DMS153 treated with DMSO at 0.1 percent for 48 hours (cell line): ENCODE measurements around the gene MCOLN1.

Source experiments
- DNase-seq: peaks from one replicate; lab custom pipeline; 2025; ENCODE audit not compliant: unreplicated experiment; lab: John Stamatoyannopoulos, UW

Gene MCOLN1

DNA sequence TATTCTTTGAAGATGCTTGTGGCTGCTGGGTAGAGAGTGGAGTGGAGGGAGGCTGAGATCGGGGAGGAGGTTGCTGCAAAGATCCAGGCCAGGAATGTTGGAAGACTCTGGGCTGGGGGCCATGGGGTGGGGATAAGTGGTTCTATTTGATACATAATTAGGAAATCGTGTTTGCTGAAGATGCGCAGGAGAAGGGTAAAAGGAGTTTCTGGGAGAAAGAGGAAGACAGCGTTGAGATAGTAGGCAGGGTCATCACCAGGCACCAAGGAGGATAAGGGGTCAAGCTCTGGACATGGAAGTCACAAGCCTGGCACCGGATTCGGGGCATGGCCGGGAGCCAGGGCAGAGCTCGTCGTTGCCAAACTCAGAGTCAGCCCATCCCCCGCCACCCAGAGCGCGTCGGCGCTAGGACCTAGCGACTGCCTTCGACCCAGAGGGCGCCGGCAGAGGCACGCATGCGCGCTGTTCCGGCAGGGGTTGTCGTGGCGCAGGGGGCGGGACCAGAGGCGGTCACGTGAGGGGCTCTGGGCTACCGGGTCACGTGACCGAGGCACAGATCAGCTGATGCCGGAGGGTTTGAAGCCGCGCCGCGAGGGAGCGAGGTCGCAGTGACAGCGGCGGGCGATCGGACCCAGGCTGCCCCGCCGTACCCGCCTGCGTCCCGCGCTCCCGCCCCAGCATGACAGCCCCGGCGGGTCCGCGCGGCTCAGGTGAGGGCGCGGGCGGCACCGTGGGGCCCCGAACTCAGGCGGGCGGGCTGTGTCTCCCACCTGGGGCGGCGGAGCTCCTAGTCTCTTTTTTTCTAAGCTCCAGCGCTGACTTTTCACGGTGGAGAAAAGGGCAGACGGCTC lies at the start of gene MCOLN1:
Gene MCOLN1, plus strand, starts transcription at position 553 of the 851 bp plus-strand sequence. Its CDS starts 127 bp downstream, at position 680.
- peak; percentile 91 for DNase-seq

DNA sequence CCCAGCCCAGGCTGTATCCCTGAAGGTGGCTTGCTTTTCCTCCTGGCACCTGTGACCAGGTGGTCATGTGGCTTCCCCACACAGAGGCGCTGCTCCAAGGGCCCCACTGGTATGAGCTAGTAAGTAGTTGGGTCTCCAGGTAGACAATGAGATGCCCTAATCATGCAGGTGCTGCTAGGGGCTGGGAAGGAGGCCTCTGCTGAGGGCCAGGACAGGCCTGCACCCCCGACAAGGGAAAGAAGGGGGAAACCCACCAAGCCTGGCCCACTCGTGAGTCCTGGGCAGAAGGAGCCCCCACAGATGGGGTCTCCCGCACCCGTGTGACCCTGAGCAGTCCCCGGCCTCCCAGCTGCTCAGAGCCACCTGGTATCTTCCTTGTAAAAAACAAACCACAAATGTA lies 46.8 kb upstream of the MCOLN1 start:
- no peak for DNase-seq

DNA sequence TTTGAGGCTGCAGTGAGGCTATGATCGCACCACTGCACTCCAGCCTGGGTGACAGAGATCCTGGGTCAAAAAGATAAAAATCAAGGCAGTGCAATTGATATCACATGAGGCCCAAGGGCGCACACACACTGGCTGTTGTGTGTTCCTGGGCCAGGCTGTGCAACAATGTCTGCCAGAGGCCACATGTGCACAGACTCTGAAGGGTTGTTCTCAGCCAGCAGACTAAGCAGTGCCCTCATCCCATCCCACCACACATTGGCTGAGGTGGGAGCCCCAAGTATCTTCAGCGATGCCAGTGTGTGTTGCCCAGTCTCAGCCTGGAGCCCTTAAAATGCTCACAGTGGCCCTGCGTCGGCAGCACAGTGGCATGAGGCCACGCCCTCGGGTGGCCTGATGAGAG lies 46.2 kb upstream of the MCOLN1 start:
- no peak for DNase-seq

DNA sequence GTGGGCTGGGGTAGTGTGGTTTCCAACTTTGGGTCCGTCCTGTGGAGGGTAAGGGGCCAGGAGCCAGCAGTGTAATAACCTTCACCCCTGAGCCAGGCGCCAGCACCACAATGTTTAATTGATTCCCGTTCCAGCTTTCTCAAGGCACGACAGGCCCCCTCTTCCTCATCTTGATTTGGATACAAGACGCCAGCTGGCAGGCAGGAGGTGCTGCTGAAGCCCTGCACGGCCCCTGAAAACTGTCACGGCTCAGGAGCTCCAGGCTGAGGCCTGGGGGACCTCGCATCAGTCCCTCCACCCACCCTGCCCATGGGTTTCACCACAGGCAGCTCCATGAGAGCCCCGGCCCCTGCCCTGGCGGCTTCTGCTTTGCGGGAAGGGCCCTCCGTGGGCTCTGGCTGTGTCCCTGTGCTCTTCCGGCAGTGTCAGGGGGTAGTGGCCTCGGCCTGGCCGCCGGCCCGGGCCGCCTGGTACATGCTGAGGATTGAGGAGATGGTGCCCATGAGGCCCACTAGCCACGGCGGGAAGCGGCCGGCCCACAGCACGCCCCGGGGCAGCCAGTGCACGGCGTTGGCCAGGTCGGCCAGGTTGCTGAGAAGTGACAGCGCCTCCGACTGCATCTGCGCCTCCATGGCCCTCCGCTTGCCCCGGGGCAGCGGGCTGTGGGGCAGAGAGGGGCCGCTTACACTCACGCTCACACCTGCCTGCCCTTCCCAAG lies 45.5 kb upstream of the MCOLN1 start:
- no peak for DNase-seq

GRCh38 chr19:7477758-7478157 lies 44.7 kb upstream of the MCOLN1 start:
- no peak for DNase-seq

- DNase-seq = no peak
Measured at GRCh38 chr19:7478173-7478842, 44.1 kb upstream of the MCOLN1 start.

- DNase-seq = no peak
Measured at GRCh38 chr19:7478843-7479227, 43.6 kb upstream of the MCOLN1 start.

DNA sequence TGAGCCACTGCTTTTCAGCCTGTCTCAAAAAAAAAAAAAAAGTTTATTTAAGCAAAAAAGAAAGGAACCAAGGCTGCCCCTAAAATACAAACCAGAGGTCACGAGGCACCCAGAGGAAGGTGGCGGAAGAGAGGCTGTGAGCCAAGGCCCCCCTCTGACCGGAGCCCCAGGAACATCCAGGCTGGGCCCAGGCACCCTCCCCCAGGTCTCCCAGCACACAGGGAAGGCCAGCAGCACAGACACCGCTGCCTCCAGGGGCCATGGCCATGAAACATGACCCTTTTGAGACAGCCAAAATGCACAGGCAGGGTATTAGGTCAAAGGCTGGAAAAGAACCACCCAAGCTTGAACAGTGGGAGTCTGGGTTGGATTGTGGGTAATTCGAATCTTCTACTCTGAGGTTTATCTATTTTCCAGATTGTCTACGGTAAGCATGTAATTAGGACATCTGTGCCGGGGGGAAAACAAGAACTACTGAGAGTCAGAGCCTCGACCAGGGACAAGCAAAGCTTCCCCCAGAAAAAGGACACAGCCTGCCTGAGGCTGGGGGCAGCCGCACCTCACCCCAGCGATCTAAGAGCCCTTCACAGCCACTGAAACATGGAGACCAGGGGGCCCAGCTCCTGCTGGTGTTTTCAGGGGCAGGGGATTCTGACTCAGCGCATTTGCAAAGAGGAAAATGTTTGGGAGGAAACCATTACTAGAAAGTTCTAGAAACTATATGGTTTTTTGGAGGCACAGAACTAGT lies 42.0 kb upstream of the MCOLN1 start:
- no peak for DNase-seq

DNA sequence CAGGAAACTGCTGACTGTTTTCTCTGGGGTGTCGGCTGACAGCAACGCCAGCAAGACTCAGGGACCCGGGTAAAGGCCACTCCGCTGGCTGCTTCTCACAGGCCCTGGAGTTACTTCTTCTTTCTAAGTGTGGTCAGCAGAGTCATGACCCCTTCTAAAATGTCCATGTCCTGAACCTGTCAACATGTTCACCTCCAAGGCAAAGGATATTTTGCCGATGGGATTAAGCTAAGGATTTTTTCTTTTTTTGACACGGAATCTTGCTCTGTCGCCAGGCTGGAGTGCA lies 41.5 kb upstream of the MCOLN1 start:
- DNase-seq = no peak

DNA sequence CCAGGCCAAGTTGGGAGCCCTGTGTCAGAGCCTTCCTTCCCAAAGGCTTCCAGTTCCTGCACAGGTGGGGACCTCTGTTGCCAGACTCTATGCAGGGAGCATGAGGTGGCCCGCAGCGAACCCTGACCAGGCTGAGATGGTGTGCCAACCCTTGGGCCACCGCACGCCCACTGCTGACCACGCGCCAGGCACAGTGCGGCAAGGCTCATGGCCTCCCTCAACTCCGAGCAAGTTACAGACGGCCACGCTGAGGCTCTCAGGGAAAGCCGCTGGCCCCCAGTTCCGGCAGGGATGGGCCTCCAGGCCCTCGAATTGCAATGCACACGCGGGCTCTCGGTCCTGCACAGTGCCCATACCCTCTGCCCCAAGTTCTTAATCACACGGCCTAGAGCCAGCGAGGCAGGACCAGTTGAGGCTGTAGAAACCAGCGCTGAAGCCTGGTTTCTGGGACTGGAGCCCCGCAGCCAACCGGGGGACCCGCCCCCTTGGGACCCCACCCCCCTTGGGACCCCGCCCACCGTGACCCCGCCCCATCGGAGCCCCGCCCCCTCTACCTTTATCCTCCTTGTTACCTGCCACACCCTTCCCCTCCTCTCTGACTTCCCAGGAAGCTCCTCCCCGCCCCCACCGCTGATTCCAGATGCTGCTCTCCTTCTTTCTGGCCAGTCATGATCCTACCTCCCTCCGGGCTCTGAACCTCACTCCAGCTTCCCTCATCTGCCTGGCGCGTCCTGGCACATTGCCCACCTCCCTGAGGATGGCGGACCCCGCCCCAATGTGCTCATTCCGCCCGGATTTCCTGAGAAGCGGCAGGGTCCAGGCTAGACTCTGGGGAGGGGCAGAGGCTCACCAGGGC lies 39.6 kb upstream of the MCOLN1 start:
- peak; percentile 69 for DNase-seq

GRCh38 chr19:7483720-7484201 lies 38.7 kb upstream of the MCOLN1 start:
- no peak for DNase-seq

- no peak for DNase-seq
Measured at GRCh38 chr19:7486923-7487322, 35.5 kb upstream of the MCOLN1 start.

GRCh38 chr19:7488736-7489353 lies 33.6 kb upstream of the MCOLN1 start, which contains the start of gene PEX11G:
PEX11G (minus strand) TSS chr19:7489035; CDS start chr19:7489010, 25 bp downstream.
- DNase-seq = peak; percentile 59

GRCh38 chr19:7489609-7490044 lies 32.8 kb upstream of the MCOLN1 start:
- no peak for DNase-seq

GRCh38 chr19:7492142-7492541 lies 30.3 kb upstream of the MCOLN1 start:
- no peak for DNase-seq

GRCh38 chr19:7492558-7492957 lies 29.9 kb upstream of the MCOLN1 start:
- DNase-seq = no peak

DNA sequence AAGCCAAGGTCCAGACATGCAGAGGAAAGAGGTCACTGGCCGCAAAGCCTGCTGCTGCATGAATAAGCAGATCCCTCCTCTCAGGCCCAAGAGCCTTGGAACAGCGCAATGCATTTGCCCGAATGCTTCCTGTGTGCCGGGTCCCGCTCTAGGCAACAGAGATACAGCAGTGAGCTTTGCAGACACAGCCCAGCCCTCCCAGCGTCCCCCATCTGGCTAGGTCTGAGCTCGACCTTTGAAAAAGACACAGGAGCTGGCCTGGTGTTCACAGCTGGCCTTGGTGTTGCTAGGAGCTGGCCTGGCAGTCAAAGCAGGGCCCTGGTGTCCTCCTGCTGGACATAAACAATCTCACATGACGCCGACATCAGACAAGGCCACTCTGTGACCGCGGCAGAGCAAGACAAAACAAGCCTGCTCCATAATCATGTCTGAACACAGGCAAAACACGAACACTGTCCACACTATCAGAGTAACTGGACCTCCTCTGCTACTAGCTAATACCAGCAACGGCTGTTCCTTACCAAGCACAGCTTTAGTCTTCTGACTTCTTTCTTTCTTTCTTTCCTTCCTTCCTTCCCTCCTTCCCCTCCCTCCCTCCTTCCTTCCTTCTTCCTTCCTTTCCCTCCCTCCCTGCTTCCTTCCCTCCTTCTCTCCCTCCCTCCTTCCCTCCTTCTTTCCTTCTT lies 27.9 kb upstream of the MCOLN1 start:
- DNase-seq = no peak

DNA sequence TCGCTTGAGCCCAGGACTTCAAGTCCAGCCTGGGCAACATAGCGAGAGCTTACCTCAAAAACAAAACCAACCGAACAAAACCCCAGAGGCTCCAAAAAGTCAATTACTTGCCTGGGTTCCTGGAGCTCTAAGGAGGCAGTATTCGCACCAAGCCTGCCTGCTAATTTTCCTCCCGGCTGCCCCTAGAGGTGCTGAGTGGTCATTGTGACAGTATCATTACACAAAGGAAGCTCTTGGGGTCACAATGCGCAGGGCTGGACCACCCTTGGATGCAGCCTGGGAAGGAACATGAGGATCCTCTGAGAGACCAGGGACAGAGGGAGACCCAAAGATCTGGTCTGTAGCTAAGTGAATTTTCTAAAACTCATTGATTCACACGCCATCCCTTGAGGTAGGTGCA lies 25.1 kb upstream of the MCOLN1 start:
- no peak for DNase-seq

DNA sequence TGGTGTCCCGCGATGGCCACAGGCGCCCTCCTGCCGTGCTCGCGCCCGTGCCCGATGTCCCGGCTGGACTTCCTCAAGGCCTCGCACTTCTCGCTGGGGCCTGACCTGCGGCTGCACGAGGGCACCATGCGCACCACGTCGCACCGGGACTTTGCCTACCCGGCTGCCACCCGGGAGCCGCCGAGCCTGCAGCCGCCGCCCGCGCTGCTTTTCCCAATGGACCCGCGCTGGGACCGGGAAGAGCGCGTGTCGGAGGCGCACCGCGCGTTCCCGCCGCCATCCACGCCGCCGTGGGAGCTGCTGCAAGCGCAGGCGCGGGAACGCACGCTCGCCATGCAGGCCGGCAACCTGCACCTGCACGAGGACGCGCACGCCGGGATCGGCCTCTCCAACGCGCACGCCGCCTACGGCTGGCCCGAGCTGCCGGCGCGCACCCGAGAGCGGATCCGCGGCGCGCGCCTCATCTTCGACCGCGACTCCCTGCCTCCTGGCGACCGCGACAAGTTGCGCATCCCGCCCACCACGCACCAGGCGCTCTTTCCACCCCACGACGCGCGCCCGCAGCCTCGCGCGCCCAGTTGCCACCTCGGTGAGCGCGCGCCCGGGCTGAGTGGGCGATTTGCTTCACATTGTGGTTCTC lies 21.5 kb upstream of the MCOLN1 start:
- DNase-seq = peak; percentile 79
